ENCODE results near the gene IFNA8.
A peak's percentile ranks its signal among the peaks of the same experiment; 100 is the strongest.
"Not testable (repeated sequence)": the region's sequence is repeated elsewhere in the genome, so short reads cannot be mapped to it uniquely, and the experiment has no call there.

IFNA8 gene

DNA sequence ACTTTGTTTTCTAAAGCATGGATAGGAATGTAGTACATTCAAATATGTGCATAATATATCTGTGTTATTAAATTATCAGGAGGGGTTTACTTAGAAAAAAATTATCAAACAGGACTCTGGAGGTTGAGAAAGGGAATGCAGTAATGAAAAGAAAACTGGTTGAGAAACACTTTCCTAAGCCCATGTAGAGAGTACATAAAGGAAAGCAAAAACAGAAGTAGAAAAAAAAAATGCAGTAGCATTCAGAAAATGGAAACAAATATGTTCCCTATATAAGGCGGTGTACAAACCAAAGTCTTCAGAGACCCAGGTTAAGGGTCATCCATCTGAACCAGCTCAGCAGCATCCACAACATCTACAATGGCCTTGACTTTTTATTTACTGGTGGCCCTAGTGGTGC, at the start of gene IFNA8:
Gene IFNA8 (plus strand): TSS at position 301 of the 400 bp plus-strand sequence. CDS start 60 bp downstream, at position 361.
- FAIRE-seq = no peak

DNA sequence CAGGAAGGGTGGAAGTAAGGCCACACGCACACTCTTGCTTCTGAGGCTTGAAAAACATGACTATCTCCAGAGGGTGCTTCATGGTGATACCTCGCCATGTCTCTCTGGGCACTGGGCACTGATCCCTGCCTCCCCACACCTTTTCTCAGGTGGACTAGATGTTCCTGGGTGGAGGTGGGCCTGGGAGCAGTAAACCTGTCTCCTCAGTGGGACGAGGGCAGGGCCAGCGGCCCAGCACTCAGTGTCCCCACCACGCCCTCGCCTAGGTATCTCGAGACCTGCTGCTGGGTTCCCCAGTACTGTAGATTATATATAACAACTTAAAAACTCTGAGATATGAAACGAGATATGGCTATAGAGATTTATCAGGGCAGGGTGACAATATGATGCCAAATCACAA, 46.6 kb upstream of the IFNA8 start:
- no peak for FAIRE-seq

DNA sequence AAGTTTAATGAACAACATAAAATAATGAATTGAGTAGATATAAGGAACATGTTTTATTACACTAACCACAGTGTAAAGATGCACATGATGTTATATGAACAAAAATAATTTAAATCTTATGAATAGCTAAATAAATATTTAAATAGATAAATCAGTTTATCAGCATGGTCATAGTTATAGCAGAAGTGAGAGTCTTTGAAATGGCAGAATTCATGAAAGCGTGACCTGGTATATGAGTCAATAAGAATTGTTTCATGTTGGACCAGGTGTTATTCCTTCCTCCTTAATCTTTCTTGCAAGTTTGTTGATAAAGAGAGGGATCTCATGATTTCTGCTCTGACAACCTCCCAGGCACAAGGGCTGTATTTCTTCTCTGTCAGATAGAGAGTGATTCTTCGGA, 41.7 kb upstream of the IFNA8 start:
- FAIRE-seq = peak; percentile 80

DNA sequence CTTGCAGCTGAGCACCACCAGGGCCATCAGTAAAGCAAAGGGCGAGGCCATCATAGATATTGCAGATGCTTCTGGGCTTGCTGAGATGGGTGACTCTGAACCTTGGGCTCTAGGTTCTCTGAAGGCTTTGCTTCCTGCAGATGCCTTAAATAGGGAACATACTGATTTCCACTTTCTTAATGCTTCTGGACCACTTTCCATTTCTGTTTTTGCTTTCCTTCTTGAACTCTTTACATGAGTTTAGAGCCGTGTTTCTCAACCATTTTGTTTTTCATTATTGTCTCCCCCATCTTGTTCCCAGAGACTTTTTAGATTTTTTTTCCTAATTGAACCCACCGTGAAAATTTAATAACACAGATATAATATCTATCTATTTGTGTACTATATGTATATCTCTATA, 41.0 kb upstream of the IFNA8 start, which contains the start of gene IFNA13:
Gene IFNA13 (minus strand): TSS at position 101 of the 400 bp plus-strand sequence. CDS start 47 bp downstream, at position 54.
- FAIRE-seq = no peak

DNA sequence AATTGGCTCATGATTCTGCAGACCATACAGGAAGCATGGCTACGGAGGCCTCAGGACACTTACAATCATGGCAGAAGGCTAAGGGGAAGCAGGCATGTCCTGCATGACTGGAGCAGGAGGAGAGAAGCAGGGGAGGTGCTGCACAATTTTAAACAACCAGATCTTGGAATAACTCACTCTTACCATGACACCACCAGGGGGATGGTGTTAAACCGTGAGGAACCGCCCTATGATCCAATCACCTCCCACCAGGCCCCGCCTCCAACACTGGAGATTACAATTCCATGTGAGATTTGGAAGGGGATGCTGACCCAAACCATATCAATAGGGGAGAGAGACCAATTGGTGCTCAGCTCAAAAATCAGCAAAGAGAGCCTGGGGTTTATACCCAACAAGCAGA, 37.5 kb upstream of the IFNA8 start:
- not testable (repeated sequence) for FAIRE-seq

DNA sequence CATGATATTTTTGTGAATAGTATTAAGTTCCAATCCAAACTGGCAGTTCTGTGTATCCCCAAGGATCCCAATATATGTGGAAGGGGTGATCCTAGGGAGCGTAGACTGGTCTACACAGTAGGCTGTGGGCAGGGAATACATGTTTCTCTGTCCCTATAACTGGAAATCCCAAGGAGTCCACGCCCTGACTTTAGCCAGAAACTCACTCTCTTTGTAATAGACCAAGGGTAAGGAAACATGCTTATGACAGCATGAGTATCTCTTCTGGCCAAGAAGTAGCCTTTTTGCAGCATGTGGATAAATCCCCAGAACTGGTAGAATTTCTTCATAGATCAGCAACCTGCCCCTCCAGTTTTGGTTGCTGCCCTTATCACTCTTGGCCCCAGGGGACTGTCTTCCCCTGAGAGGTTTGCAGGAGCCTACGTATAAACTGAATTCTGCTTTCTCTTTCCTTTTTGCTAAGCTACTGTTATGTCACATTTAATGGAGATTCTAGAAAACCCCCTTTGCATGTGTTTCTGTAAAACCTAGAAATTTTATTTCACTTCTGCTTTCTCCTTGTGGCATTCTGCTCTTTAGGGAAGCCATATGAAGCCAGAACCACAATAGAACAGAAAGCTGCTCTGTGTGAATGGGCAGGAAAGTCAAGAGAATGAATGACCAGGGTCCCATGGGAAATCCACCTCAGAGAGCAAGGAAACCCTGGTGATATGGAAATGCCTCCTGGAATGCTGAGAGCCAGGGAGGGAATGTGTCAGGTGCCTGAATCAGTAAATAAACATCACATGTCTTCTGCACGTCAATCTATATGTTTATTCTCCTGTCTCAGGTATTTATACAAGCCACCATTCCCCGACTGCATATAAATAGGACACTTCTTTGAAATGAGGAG, 27.2 kb upstream of the IFNA8 start:
- FAIRE-seq = no peak

DNA sequence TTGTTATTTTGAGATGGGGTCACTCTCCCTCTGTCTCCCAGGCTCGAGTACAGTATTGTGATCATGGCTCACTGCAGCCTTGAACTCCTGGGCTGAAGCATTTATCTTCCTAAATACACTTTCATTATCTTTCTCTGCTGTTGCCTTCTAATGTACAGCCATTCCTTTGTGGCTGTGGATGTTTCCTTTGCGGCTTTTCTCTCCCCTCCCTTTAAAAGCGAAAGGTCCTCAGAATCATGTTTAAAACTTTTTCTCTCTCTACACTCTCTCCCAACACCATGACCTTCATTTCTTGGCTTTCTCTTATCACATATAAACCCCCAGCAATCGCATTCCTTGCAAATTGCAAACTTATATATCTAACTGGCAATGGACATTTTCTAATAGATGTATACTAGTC, 25.3 kb upstream of the IFNA8 start:
- FAIRE-seq = no peak

DNA sequence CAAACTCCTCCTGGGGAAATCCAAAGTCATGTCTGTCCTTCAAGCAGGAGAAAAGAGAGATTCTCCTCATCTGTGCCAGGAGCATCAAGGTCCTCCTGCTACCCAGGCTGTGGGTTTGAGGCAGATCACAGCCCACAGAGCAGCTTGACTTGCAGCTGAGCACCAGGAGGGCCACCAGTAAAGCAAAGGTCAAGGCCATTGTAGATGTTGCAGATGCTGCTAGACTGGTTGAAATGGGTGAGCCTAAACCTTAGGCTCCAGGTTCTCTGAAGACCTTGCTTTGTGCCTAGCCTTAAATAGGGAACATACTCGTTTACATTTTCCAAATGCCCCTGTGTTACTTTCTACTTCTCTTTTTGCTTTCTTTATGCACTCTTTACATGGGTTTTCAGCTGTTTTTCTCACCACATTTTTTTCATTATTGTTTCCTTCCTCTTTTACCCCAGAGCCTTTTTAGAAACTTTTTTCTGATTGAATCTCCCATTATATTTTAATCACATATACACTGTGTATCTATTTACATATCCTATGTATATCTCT, 23.7 kb upstream of the IFNA8 start, which contains the start of gene IFNA2:
Gene IFNA2 (minus strand): TSS at position 268 of the 540 bp plus-strand sequence. CDS start 69 bp downstream, at position 199.
- FAIRE-seq = no peak

DNA sequence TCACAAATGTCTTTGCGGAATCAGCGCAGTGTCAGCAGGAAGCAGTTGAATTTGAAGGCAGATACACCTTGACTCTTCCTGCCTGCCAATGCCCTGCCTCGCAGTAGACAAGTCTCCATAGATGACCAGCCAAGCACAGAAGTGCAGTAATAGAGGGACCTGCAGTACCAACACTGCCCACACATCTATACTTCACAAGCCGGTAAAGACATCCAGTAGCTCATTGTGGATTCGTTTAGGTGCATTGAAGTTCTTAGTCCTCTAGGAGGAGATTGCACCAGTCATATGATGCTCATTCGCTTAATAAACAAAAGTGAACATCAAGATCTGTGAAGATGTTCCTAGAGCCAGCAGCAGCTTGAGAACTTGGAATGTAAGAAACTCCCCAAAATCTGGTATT, 16.6 kb upstream of the IFNA8 start:
- FAIRE-seq = no peak

DNA sequence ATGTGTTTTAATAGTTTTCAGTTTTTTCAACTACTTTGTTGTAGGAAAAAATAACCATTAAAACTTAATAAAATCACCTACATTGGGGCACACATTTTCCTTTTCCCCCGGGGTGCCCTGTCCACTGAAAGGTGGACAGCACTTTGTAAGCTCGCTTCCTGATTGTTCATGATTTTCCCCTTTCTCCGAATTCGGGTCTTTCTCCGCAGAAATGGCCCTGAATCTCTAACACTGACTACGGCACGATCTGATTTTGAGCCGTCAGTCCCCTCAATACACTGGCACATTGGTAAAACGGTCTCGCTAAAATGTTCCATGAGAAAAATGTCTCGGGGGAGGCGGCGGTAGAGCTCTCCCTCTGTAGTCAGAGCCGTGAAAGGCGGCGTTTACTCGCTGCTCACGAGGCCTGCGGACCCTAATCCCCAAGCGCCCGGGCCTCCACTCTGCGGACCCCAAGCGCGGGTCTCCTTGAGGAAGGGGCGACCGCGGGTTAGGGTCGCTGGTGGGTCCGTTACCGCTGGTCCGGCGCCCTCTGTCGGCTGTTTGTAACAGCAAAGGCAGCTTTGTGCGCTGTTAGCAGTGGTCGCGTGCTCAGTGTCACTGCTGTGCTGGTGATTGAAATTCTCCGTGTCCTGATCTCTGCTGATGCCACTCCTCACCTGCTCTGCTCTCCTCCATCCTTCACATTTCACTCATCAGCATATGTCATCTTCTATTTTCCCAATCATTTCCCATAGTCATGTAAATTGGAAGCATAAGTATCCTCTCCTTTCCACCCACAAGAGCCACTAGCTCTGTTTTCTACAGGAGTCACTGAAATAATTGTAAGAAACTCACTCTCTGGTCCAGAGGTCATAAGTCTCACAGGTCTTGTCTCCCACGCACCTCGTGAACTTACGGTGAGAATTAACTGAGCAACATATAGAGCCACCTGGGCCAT, 12.9 kb upstream of the IFNA8 start:
- no peak for FAIRE-seq

DNA sequence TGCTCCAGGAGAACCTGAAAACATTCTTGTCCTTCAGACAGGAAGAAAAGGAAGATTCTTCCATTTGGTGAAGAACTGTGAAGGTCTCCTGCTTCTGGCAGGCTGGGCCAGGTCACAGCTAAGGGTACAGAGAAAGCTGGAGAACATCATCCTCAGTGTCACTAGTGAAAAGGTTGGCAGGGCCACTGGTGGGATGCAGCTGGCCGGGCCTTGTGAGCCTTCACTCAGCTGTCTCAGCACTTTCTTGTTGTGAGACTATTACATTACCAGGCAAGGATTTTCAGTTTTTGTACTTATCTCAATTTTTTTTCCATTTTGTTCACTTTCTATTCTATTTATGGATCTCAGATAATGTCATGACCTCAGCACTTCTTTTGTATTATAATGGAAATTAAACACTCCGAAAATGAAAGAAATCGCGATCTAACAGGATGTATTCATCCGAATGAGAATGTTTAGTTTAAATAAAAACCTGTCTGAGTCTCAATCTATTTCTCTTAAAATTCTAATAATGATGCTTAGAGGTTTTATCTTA, 9.9 kb upstream of the IFNA8 start:
- FAIRE-seq = no peak

DNA sequence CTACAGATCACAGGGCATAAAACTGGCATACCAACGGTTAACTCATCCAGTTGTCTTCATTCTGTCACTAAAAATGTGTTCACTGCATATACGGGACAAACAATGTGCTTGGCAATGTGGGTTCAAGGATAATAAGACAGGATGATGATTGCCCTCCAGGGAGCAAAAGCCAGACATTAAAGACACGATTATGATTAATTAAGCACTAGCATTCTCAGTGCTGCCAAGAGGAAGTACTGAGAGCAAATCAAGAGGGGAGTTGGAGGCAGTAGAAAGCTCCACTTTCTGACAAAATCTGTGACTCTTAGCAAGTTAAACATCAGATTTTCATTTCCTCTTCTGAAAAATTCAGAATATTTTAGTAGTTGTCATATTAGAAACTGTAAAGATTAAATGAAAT, 9.0 kb upstream of the IFNA8 start:
- no peak for FAIRE-seq

DNA sequence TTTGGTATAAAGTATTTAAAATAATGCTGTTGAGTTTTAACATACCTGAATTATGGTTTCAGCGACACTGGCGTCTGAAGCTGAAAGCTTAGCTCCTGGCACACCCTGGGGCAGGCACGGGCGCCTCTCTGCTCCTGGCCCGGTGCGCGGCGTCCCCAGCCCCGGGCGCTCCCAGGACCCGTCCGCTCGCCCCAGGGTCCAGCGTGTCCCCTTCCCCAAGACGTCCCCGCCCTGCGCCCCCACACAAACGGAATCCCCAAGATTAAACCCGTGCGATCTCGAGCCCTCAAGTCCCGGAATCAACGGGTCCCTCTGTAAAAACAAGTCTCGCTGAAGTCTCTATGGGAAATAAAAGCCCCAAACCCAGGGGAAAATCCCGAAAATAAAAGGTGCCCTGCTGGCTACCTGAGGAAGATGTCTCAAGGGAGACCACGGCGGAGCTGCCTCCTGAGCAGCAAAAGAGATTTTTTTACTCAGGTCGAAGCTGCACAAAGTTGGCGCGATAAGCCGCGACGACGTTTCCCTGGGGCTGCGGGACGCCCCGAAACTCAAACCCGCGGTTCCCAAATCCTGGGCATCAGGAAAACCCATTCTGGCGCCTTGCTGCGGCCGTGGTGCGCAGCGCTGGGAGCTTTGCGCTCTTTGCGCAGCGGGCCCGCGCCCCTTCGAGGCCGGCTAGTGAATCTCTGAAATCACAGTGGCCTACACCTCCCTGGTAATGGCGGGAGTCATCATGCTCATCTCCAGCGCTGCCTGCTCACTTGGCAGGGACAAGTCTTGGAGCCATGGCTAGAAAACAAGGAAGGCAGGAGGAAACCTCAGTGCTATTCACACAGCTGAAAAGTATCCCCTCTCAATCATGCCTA, 6.3 kb upstream of the IFNA8 start:
- no peak for FAIRE-seq

DNA sequence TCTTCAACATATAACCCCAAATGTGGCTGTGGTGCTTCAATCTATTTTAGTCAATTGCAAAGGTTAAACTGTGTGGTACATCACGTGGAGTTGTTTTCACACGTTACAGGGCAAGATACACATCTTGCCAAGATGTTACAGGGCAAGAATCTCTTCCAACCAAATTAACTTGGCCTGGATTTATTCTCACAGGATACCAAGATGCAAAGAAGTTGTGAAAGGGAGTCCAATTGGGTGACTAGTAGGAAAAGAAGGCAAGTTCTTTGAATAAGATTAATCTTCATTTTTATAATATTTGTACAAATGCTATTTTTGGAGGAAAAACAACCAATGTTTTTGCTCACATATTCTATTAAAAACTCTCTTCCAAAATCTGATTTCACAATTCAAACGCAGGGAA, 4.8 kb upstream of the IFNA8 start:
- FAIRE-seq = no peak

DNA sequence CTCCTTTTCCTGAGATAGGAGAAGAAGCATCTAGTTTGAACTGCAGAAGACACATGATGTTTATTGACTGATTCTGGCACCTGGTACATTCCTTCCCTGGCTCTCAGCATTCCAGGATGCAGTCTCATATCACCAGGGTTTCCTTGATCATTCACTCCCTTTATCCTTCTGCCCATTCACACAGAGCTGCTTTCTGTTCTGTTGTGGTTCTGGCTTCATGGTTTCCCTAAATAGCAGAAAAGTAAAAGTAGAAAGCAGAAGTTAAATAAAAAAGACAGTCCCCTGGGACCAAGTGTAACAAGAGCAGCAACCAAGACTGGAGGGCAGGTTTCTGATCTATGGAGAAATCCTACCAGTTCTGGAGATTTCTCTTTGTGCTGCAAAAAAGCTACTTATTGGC, 3.2 kb downstream of the IFNA8 start:
- FAIRE-seq = no peak

DNA sequence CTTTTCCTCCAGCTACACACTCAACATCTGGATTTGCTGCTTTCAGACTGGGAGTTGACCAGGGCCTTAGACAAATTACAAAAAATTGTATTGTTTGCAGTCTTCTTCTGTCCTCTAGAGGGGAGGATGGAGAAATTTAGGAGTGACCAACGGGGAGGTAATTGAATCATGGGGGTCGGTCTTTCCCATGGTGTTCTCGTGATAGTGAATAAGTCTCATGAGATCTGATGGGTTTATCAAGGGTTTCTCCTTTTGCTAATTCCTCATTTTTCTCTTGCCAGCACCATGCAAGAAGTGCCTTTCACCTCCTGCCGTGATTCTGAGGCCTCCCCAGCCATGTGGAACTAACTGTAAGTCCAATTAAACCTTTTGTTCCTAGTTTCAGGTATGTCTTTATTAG, 4.2 kb downstream of the IFNA8 start:
- no peak for FAIRE-seq

DNA sequence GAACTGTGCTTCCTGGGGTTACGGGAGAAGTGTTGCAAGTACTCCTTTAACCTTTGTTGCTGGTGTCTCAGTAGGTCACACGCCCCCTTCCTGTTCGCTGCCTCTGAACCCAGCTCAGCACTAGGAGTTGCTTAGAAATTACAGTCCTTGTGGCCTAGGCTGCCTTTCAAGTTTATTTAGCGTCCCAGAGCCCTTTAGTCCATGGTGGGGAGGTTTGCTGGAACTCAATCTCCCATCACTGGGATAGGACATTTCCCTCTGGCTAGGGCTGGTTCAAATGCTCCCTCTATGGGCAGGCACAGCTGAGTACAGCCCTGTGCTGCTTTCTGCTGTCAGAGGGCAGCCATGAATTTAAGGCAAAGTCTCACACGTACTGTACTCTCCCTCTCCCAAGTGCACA, 4.7 kb downstream of the IFNA8 start:
- no peak for FAIRE-seq

DNA sequence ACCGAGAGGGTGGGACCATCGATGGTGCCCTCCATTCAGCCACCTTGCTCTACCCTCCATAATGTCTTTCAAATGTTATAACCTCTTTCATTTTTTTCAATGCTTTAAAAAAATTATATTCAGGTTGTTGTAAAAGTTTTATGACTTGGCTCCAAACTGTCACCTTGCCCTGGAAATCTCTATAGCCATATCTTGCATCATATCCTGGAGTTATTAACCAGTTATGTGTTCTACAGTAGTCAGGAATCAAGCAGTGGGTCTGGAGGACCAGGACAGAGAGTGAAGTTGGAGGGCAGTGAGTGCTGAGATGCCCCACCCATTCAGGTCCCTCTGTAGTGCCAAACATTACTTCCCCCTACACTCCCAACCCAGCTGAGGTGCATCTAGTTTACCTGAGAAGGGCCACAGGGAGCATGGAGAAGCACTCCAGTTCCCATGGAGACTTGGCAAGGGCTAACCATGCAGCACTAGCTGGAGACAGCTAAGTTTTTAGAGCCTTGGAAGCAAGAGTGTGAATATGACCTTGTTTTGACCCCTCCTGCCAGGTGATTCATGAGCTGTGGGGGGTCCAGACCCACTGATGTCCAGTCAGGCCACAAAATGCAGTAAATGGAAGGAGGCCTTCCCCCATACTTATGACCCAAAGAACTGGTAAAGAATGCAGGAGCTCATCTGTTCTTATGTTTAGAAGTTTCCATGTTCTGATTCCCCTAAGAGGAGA, 5.5 kb downstream of the IFNA8 start:
- FAIRE-seq = no peak

DNA sequence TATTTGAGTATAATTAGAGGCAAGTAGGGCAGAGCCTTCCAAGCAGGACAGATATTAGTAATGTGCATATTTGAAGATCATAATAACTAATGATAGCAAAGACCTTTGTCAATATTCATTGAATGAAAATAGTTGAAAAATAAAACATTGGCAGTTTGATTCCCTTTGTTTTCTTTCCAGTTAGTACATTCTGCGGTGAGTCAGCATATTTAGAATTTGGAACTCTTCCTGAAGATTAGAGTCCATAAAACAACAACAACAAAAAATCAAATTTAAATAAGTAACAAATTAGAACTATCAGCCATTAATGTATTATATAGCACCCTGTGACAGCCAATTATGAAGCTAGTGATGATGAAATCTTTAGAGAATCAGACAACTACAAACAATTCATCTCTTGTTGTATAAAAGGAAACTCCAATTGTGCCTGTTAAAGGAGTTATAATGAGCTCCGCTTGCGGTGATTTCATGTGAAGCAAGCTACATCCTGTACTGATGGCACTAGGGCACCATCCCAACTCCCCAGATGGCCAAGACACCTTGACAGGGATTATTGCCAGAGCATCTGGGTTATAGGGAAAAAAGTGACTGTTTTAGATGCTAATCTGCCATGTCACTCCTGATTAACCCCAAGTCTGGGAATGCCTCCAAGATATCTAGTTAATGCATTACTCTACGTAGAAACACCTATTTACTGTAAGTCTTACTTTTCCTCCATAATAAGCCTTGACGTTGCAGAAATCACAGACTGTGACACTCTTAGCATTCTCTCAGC, 6.8 kb downstream of the IFNA8 start:
- FAIRE-seq = no peak

DNA sequence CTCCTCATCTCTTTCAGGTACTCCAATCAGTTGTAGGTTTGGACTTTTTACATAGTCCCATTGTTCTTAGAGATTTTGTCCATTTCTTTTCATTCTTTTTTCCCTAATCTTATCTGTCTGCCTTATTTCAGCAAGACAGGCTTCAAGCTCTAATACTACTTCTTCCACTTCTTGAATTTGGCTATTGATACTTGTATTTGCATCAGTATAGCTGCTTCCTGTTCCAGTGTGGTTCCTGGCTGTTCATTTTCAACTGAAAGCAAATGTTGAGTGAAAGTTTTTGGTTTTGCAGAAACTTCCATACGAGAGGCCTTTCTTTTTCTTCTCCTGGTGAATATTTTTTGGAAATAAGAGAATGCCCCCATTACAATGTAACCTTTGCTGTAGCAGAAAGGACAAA, 19.3 kb downstream of the IFNA8 start:
- FAIRE-seq = no peak
